ENCODE results near the gene EBF3. TPM values are rescaled to one million over a fixed set of nuclear protein-coding genes. Genes with fewer than 3 reads are reported as not detected.

Gene EBF3
- total and polyA plus RNA-seq, 2 experiments from 2014 or later = 0.27 to 0.49 TPM

- no peak for TF ChIP-seq ZNF114 (CRISPR knock-in tag; IDR thresholded peaks at IDR 0.05)
- no peak for TF ChIP-seq CREB1 (CRISPR knock-in tag; IDR thresholded peaks at IDR 0.05; ENCODE audit: low read depth)
- TF ChIP-seq ETS1 (IDR thresholded peaks at IDR 0.05) = no peak
- TF ChIP-seq POLR2AphosphoS5 (IDR thresholded peaks at IDR 0.05; ENCODE audit: low read depth) = no peak
- TF ChIP-seq REST (IDR thresholded peaks at IDR 0.05; ENCODE audit: unreplicated experiment) = no peak
- TF ChIP-seq EZH2 (IDR thresholded peaks at IDR 0.05; ENCODE audit: low read depth, unreplicated experiment) = no peak
- TF ChIP-seq JUNB (IDR thresholded peaks at IDR 0.05; ENCODE audit: unreplicated experiment) = no peak
- no peak for TF ChIP-seq EZH2phosphoT487 (IDR thresholded peaks at IDR 0.05; ENCODE audit: unreplicated experiment)
- no peak for TF ChIP-seq CTCF (conservative IDR thresholded peaks at IDR 0.05; ENCODE audit: low read depth in 2 of 2)
- no peak for TF ChIP-seq STAT1 (IDR thresholded peaks at IDR 0.05; ENCODE audit: unreplicated experiment)
- TF ChIP-seq NANOG (IDR thresholded peaks at IDR 0.05; ENCODE audit: borderline replicate concordance) = no peak
- TF ChIP-seq ZNF462 (CRISPR knock-in tag; IDR thresholded peaks at IDR 0.05) = no peak
- no peak for TF ChIP-seq ZNF331 (CRISPR knock-in tag; IDR thresholded peaks at IDR 0.05; ENCODE audit: low read depth)
- no peak overlapping the region for H2AFZ ChIP-seq
- Mint-ChIP-seq H3K4me1 (no peaks in the 10 kb centered on the region; the same call in 2 of the 3 replicates), H3K27me3 (ENCODE audit: insufficient read depth, low read depth, poor library complexity) (peaks cover 7% of the 10 kb centered on the region), H3K36me3 (ENCODE audit: low read depth) (no peaks in the 10 kb centered on the region; the same call in 2 of the 3 replicates), H3K9me3 (0 out of 3 replicates have a peak, but pooled peaks cover 4% of the 10 kb centered on the region), H3K4me3 (no peak overlapping the region), H3K27ac (no peak overlapping the region)
- H3K36me3 ChIP-seq (ENCODE audit: insufficient read depth) = no peaks in the 10 kb centered on the region
- H3K27me3 ChIP-seq (ENCODE audit: insufficient read depth) = no peaks in the 10 kb centered on the region
- no peaks in the 10 kb centered on the region for H3K9me2 ChIP-seq (ENCODE audit: insufficient read depth)
- no peaks in the 10 kb centered on the region for H4K20me1 ChIP-seq (replicated peaks; ENCODE audit: insufficient read depth)
- H3K27ac ChIP-seq (ENCODE audit: low read depth) = no peak overlapping the region
- H3K79me2 ChIP-seq (replicated peaks; ENCODE audit: insufficient read depth) = no peaks in the 10 kb centered on the region
- no peak overlapping the region for H3K4me3 ChIP-seq
- ATAC-seq (no peak), DNase-seq (ENCODE audit: low spot score) (no peak)
- no peaks in the 10 kb centered on the region for H3K4me1 ChIP-seq (ENCODE audit: insufficient read depth)
- H3K4me2 ChIP-seq = no peak overlapping the region
- no peaks in the 10 kb centered on the region for H3F3A ChIP-seq (replicated peaks; ENCODE audit: low read depth)
Measured at GRCh38 chr10:130009228-130009627, 45.2 kb upstream of the EBF3 start.
